Stimulated activated CD8-positive, alpha-beta memory T cell treated with anti-CD3 and anti-CD28 coated beads, Interleukin-7, amount 100 ng/mL, for 24 hours (primary cell): ENCODE results near the gene TUBA1A.
"Not testable (repeated sequence)": the region's sequence is repeated elsewhere in the genome, so short reads cannot be mapped to it uniquely, and the experiment has no call there.

ENCODE experiments used
- DNase-seq: peaks from one replicate; pipeline ENCODE4 v3.0.0-alpha.2; 2020; ENCODE audit warnings: low read depth

Gene TUBA1A

GRCh38 chr12:49147384-49147783 lies 41.5 kb downstream of the TUBA1A start:
- no peak for DNase-seq

GRCh38 chr12:49146406-49146805 lies 42.5 kb downstream of the TUBA1A start:
- DNase-seq = no peak

- no peak for DNase-seq
Measured at GRCh38 chr12:49144384-49144783, 44.5 kb downstream of the TUBA1A start.

GRCh38 chr12:49138999-49139398 lies 49.9 kb downstream of the TUBA1A start:
- no peak for DNase-seq

DNA sequence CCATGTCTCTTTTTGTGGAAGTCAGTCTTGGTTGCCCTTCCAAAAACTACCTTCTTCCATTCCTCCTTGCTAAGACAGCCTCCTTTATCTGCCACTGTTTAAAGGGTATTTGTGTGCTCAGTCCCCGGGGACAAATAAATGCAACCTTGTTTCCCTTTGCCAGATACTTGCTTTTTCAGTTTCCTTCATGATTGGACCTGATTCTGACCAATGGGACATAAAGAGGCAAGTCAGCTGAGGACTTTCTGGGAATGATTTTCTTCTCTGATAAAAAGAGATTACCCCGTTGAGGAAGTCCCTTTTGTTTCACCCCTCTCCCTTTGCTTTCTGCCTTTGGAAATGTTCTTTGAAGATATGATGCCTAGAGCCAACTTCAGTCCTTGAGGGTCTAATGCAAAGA lies 50.3 kb downstream of the TUBA1A start:
- no peak for DNase-seq

- DNase-seq = no peak
Measured at GRCh38 chr12:49137476-49137875, 51.4 kb downstream of the TUBA1A start.

DNA sequence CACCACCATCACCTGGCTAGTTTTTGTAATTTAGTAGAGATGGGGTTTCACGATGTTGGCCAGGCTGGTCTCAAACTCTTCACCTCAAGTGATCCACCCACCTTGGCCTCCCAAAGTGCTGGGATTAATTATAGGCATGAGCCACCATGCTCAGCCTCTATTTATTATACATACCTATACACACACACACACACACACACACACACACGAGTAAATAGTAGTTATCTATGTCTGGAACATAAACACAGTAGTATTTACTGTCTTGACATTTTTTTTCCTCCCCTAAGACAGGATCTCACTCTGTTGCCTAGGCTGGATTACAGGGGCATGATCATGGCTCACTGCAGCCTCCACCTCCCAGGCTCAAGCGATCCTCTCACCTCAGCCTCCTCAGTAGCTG lies 51.9 kb downstream of the TUBA1A start:
- DNase-seq = not testable (repeated sequence)
